GM19395 (cell line): ENCODE data around the gene URAD.
"Not testable (repeated sequence)": the region's sequence is repeated elsewhere in the genome, so short reads cannot be mapped to it uniquely, and the experiment has no call there.

Experiments used
- ATAC-seq: cut with Tn5 transposase; IDR thresholded peaks from one replicate; pipeline ENCODE4 v1.9.1; 2021; ENCODE audit warnings: mild to moderate bottlenecking, moderate library complexity; ENCODE audit not compliant: unreplicated experiment

Gene URAD

DNA sequence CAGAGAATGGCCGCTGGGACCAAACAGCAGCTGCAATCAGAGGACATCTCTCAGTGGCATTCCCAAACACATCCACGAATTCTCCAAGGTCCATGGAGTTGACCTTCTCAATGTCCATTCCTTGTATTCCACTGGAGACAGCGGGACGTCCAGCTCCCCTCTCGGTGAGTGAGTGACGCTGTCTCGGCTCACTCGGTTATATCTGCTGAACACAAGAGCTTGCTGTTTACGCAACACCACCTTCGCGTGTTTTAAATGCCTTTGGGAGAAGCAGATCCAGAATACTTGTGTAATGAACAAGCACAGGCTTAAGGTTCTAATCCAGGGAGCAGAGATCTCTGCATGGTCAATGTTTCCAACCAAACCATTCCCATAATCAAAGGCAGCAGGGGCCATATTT lies at the start of gene URAD:
Gene URAD (minus strand): TSS at position 174 of the 400 bp plus-strand sequence. CDS start 56 bp downstream, at position 118.
- ATAC-seq: no peak

GRCh38 chr13:28037399-28037798 lies 48.9 kb upstream of the URAD start:
- ATAC-seq: no peak

DNA sequence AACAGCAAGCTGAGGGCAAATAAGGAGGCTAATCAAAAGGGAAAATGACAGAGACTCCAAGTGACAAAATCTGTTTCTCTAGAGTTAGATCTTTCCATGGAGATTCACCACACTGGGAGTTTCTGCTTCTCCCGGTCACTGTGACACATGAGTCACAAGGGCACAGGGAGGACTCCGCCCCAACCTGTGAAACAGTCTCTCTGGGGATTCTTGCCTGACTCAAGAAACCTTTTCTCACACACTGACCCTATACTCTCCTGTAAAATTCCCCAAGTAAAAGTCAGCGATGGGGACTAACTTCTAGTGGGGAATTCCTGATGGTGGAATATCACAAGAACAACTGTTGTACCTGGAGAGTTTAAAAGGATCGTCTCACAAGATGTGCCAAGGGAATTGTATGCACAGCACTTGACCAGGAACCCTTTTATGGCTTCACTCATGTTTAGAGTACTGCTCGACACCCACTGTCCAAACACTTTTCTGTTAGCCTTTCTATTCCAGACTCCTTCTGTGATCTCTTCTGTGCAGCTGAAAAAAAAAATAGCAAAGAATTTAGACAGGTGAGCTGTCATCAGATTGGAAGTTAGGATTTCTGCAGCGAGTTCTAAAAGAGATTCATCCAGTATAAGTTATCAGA lies 46.8 kb upstream of the URAD start:
- ATAC-seq: no peak

DNA sequence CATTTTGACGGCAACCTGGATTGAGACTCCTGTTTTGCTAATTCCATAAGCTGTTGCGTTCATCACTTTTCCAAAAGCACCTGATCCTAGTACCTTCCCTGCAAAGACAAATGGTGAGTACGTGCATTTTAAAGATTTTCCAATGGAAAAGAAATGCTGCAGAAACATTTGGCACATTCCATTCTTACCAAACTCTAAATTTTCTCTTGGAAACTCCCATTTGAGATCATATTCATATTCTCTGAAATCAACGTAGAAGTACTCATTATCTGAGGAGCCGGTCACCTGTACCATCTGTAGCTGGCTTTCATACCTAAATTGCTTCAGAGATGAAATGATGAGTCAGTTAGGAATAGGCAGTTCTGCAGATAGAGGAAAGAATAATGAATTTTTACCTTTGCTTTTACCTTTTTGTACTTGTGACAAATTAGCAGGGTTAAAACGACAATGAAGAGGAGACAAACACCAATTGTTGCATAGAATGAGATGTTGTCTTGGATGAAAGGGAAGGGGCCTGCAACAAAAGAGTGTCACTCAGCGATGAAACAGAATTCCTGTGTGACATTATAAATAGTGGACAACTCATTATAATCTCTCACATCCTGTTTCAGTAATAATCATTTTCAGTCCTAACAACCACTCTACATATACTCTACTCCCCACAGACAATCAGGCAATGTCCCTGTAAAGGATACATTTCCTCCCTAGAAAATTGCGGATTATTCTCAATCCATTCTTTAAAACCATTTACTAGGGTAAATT lies 45.6 kb upstream of the URAD start:
- no peak for ATAC-seq

DNA sequence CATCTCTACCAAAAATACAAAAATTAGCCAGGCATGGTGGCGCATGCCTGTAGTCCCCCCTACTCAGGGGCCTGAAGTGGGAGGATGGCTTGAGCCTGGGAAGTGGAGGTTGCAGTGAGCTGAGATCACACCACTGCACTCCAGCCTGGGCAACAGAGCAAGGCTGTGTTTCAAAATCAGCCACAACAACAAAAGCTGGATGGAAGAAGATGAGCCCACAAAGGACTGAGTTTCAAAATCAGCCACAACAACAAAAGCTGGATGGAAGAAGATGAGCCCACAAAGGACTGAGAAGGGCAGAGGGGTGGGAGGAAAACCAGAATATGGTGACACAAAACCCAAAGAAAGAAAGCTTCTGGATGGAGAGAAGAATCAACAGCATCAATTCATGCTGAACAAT lies 43.9 kb upstream of the URAD start:
- ATAC-seq: not testable (repeated sequence)

DNA sequence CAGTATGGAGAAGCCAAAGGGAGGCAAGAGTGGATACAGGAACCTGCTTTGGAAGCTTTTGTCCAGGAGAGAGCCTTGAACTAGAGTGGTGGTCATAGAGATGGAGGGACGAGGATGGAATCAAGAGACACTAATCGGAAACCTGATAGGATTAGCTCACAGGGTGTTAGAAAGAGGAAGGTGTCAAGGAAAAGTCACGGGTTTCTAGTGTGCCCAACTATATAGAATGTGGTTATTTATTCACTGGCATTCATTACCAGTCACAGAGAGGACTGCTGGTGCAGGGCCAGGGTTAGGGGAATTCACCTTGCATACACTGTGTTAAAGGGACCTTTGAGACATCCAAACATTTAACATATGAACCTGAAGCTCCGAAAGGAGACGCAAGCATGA lies 43.4 kb upstream of the URAD start:
- ATAC-seq: no peak

- no peak for ATAC-seq
These were observed 42.9 kb upstream of the URAD start for GRCh38 chr13:28031220-28031895.

DNA sequence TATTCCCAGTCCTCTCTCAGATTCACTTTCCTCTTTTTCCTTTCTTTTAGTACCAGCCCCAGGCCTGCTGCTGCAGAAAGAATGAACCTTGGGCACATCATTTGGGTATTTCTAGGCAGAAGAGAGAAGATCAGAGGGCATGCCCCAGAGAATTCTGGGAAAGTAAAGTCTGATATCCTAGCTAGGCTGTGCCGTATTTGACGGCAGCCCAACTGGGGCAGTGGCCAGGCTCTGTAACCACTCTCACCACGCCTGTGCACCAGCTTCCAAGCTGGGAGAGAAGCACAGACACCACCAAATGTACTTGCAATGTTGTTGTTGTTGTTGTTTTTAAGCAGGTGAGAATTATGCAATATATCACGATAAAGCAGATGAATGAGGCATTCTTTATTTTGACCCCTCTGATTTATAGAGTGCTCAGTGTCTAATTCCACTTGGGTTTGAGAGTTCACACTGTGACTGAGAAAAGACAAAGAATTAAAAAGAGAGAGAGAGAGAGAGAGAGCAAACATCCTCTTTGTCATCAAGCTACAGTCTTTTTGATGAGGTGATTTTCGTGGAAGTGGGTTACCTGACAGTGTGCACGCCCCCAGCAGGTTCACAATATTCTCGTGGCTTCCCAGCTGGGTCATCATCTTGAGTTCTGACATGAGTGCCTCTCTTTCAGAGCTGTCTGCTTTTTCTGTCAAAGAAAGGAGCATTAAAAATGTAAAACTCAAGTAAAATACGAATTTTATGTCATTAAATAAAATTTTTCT lies 39.3 kb upstream of the URAD start:
- no peak for ATAC-seq

DNA sequence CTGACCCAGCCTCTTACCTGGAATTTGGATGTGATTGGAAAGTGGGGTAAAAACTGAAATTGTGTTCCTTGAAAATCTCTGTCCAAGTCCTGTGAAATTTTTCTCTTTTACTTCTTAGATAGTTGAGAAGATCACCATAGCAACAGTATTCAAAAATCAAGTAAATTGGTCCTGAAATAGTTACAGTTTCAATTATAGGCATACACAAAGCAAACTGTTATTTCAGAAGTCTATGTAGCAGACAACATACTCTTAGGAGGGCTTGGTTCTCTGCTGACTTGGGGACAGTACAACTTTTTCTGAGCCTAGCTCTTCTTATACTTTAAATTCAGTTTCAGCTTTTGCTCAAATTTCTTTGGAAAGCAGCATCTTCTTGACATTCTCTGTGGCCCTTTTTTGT lies 38.6 kb upstream of the URAD start:
- no peak for ATAC-seq

DNA sequence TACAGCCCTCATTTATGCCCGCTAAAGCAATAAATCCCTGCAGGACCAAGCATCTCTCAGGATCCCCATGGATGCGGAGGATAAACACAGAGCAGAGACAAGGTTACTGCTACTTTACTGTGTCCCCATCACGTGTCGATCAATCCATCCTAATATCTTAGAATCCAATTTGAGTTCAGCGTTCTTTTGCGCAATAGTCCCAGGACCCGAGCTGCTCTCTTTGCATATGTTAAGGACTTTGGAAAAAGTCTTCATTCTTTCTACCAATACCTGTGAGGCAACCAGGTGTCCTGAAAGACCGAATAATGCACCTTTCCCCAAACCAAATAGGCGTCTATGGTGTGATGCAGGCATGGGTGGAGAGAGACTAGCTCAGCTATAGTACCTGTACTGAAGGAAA lies 38.0 kb upstream of the URAD start:
- ATAC-seq: no peak

DNA sequence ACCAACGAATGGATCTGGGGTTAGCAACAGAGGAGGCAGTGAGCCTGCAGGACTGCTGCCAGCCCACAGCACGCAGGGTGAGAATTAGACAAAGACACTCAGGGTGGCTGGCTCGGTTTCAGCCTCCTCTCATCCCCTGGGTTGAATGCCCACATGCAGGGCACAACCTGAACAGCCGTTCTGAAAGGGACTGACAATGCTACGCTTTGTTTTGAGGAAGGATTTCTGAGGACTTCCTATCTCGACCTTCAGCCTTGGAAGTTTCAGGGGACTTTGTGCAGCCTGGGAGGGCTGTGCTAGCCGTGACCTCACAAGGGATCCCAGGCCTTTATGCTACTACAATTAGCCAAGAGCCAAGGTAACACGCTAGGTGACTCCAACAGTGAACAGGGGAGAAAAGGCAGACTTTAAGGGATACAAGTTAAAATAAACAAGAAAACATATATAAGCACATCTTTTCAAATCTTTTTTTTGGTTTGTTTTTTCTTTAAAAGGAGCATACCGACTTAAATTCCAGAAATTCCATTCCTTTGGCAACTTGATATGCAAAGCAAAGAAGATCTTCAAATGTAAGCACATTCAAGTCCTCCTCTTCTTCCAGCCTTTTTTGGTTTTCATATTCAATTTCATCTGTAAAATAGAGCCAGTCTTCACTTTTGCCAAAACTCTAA lies 34.5 kb upstream of the URAD start:
- ATAC-seq: no peak

GRCh38 chr13:28014301-28014700 lies 25.8 kb upstream of the URAD start:
- ATAC-seq: no peak

DNA sequence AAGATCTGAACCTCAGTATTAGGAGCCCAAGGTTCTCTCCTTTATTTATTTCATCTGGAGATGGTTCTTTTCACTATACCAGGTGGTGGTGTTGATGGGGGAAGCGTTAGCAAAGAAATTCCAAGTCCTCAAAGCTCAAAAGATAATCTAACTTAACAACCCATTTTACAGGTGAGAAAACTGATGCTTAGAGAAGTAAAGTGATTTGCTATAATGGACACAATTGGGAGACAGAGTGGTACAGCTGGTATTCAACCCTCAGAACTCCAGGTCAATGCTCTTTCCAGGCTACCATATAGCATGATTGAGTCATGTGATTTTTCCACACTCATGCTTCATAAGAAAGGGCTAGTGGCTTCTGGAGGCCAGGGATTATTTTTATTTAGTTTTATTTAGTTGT lies 25.0 kb upstream of the URAD start:
- no peak for ATAC-seq

DNA sequence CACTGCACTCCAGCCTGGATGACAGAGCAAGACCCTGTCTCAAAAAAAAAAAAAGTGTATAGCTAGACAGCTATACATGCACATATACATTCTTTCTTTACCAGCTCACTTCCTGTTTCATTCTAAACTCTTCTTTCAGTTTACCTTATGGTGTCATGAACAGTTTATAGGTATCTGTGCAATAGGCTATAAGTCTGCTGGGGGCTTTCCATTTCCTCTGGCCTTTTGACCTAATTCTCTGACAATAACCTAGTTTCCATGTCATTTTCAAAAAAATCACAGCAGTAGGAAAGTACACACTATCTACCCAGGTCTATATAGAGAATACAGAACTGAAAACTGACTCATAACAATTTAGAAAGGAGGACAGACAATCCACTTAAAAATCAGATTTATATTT lies 24.4 kb upstream of the URAD start:
- peak; percentile 93 for ATAC-seq

GRCh38 chr13:28012383-28012782 lies 23.9 kb upstream of the URAD start:
- no peak for ATAC-seq

- no peak for ATAC-seq
These were observed 21.6 kb upstream of the URAD start for GRCh38 chr13:28010046-28010445.

DNA sequence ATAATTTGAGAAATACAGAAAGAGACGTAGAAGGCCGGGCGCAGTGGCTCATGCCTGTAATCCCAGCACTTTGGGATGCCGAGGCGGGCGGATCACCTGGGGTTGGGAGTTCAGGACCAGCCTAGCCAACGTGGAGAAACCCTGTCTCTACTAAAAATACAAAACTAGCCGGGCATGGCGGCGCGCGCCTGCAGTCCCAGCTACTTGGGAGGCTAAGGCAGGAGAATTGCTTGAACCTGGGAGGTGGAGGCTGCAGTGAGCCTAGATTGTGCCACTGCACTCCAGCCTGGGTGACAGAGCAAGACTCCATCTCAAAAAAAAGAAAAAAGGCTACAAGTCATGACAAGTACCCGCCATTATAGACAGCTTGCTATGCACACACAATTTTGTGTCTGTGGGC lies 16.5 kb upstream of the URAD start:
- ATAC-seq: not testable (repeated sequence)

DNA sequence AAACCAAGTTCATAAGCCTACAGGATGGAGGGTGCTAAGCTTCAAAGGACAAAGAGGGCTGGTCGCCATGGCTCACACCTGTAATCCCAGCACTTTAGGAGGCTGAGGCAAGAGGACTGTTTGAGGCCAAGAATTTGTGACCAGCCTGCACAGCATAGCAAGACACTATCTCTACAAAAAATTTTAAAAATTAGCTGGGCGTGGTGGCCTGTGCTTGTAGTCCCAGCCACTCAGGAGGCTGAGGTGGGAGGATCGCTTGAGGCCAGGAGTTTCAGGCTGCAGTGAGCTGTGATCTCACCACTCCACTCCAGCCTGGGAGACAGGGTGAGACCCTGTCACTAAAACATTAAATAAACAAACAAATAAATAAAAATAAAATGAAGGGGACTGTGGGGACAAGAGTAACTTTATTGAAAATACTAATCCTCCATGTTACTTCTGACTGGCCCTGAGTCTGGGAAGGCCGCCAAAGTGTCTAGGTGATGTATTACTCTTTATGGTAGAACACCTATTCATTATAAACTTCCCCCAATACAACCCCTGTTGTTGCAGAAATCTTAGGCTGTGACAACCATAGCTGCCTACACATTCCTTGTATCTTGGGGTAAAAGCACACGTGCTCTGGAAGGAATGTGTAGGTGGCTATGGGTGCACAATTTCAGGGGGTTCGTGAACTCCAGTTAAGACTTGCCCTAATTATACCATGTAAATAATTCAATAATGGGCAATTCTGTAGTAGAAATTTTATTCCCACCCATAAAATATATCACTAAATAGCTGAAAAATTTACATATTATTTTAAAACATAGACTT lies 14.6 kb upstream of the URAD start:
- ATAC-seq: no peak

DNA sequence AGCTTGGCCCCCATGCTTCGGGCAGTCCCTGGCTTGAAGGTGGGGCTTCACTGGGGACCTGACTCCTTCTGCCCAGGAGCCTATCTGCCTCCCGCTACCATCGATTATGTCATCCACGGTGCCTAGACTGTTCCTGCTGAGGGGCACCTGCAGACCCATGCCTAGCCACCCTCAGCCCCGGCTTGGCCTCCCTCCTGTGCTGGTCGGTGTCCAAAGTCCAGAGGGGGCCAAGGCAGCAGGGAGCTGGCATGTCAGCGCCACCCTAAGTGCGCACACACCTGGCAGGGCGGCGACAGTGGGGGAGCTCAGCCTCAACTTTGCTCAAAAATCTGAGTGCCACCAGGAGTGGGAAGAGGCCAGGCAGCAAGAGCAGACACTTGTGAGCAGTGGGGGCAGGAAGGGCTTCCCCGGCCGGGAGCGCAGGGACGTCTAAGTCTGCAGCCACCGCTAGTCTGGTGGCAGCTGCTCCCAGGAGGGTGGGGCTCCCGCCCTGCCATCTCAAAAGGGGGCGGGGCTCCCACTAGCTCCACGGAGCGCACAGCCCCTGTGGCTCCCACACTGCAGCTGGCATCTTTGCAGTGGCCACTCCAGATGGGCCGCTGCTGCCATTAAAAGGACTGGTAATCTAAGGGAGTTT lies 13.5 kb upstream of the URAD start:
- ATAC-seq: no peak

- no peak for ATAC-seq
These were observed 12.6 kb upstream of the URAD start for GRCh38 chr13:28001049-28001448.
